Measurements from ENCODE around the gene RTKN. TPM values are rescaled to one million over a fixed set of nuclear protein-coding genes. Genes with fewer than 3 reads are reported as not detected.

Gene RTKN
- total and polyA plus RNA-seq, 2 of the 13 experiments (the other 11 are each of a cell fraction or from before 2014, with no cell fraction given) = 159 to 166 TPM

DNA sequence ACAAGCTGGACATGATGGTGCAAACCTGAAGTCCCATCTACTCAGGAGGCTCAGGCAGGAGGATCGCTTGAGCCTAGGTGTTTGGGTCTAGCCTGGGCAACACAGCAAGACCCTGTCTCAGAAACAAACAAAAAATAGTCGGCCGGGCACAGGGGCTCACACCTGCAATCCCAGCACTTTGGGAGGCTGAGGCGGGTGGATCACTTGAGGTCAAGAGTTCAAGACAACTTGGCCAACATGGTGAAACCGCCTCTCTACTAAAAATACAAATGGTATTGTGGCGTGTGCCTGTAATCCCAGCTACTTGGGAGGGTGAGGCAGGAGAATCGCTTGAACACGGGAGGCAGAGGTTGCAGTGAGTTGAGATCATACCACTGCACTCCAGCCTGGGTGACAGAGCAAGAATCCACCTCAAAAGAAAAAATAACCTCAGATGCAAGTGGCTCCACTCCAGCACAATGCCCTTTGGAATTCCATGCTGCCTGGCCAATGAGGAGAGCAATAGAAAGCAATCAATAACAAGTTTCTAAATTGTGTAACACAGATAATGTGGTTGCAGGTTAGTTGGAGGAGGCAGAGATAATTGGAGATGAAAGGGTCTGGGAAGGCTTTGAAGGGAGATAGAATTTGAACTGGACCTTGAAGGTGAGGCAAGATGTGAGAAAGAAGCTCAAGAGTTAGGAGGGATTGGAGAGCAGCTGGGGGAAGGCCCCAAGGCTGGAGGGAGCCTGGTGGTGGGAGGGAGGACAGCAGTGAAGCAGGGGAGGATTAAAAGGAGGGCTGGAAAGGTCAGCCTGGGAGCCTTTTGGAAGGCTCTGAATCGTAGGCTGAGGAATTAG is 47.1 kb upstream of the RTKN start (continued):
- TF ChIP-seq ZNF660 (CRISPR knock-in tag; IDR thresholded peaks at IDR 0.05; ENCODE audit: borderline replicate concordance, low read depth) = no peak
- TF ChIP-seq ATRX (CRISPR knock-in tag; IDR thresholded peaks at IDR 0.05; ENCODE audit: borderline replicate concordance) = no peak
- no peak for TF ChIP-seq FIP1L1 (IDR thresholded peaks at IDR 0.05; ENCODE audit: borderline replicate concordance, insufficient read depth, low read depth, low read length)
- peak; percentile 90 for TF ChIP-seq NFIC (IDR thresholded peaks at IDR 0.05; ENCODE audit: low read length)
- TF ChIP-seq, protein P1, sequence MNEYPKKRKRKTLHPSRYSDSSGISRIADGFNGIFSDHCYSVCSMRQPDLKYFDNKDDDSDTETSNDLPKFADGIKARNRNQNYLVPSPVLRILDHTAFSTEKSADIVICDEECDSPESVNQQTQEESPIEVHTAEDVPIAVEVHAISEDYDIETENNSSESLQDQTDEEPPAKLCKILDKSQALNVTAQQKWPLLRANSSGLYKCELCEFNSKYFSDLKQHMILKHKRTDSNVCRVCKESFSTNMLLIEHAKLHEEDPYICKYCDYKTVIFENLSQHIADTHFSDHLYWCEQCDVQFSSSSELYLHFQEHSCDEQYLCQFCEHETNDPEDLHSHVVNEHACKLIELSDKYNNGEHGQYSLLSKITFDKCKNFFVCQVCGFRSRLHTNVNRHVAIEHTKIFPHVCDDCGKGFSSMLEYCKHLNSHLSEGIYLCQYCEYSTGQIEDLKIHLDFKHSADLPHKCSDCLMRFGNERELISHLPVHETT (CRISPR knock-in tag; conservative IDR thresholded peaks at IDR 0.05) = no peak
- TF ChIP-seq YY1 (IDR thresholded peaks at IDR 0.05; ENCODE audit: insufficient read depth, insufficient replicate concordance, low read depth, low read length) = no peak
- peak; percentile 54 for TF ChIP-seq ATF7 (IDR thresholded peaks at IDR 0.05)
- TF ChIP-seq ATF7 (CRISPR knock-in tag; IDR thresholded peaks at IDR 0.05) = no peak
- TF ChIP-seq MBD4 (IDR thresholded peaks at IDR 0.05; ENCODE audit: borderline replicate concordance, low read length) = no peak
- no peak for TF ChIP-seq GPN1 (CRISPR knock-in tag; IDR thresholded peaks at IDR 0.05; ENCODE audit: borderline replicate concordance)
- 0 out of 2 replicates have a peak, but pooled peaks have one; percentile 23 for TF ChIP-seq ZNF772 (CRISPR knock-in tag; IDR thresholded peaks at IDR 0.05)
- 0 out of 2 replicates have a peak, but pooled peaks have one; percentile 12 for TF ChIP-seq SRF (IDR thresholded peaks at IDR 0.05; ENCODE audit: low read depth, low read length)
- TF ChIP-seq SMARCC2 (IDR thresholded peaks at IDR 0.05) = no peak
- peak; percentile 39; the same call in 1 of the 2 replicates for TF ChIP-seq NFATC3 (CRISPR knock-in tag; IDR thresholded peaks at IDR 0.05)
- TF ChIP-seq, protein P2, sequence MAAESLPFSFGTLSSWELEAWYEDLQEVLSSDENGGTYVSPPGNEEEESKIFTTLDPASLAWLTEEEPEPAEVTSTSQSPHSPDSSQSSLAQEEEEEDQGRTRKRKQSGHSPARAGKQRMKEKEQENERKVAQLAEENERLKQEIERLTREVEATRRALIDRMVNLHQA (CRISPR knock-in tag; IDR thresholded peaks at IDR 0.05) = no peak
- TF ChIP-seq KAT2B (IDR thresholded peaks at IDR 0.05; ENCODE audit: borderline replicate concordance, low read depth, low read length) = peak; percentile 67; the same call in 1 of the 2 replicates
- no peak for TF ChIP-seq ZSCAN29 (CRISPR knock-in tag; conservative IDR thresholded peaks at IDR 0.05)
- TF ChIP-seq NR2F2 (IDR thresholded peaks at IDR 0.05; ENCODE audit: borderline replicate concordance, low read depth) = peak; percentile 91
- TF ChIP-seq ONECUT2 (CRISPR knock-in tag; IDR thresholded peaks at IDR 0.05) = peak; percentile 99
- TF ChIP-seq ZSCAN22 (CRISPR knock-in tag; IDR thresholded peaks at IDR 0.05) = no peak
- TF ChIP-seq, protein P3, sequence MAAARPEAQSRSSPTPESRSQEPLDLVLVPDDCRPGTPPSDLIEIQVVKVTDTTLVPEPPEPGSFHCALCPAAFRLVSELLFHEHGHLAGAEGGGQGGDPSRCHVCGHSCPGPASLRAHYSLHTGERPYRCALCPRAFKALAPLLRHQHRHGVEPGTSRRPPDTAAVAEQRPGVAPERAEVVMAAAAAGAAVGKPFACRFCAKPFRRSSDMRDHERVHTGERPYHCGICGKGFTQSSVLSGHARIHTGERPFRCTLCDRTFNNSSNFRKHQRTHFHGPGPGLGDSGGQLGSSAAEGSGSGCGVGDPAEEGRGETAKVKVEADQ (CRISPR knock-in tag; IDR thresholded peaks at IDR 0.05; ENCODE audit: borderline replicate concordance) = peak; percentile 94
- 0 out of 2 replicates have a peak, but pooled peaks have one; percentile 25 for TF ChIP-seq ZNF562 (CRISPR knock-in tag; IDR thresholded peaks at IDR 0.05; ENCODE audit: borderline replicate concordance)
- TF ChIP-seq, protein P4, sequence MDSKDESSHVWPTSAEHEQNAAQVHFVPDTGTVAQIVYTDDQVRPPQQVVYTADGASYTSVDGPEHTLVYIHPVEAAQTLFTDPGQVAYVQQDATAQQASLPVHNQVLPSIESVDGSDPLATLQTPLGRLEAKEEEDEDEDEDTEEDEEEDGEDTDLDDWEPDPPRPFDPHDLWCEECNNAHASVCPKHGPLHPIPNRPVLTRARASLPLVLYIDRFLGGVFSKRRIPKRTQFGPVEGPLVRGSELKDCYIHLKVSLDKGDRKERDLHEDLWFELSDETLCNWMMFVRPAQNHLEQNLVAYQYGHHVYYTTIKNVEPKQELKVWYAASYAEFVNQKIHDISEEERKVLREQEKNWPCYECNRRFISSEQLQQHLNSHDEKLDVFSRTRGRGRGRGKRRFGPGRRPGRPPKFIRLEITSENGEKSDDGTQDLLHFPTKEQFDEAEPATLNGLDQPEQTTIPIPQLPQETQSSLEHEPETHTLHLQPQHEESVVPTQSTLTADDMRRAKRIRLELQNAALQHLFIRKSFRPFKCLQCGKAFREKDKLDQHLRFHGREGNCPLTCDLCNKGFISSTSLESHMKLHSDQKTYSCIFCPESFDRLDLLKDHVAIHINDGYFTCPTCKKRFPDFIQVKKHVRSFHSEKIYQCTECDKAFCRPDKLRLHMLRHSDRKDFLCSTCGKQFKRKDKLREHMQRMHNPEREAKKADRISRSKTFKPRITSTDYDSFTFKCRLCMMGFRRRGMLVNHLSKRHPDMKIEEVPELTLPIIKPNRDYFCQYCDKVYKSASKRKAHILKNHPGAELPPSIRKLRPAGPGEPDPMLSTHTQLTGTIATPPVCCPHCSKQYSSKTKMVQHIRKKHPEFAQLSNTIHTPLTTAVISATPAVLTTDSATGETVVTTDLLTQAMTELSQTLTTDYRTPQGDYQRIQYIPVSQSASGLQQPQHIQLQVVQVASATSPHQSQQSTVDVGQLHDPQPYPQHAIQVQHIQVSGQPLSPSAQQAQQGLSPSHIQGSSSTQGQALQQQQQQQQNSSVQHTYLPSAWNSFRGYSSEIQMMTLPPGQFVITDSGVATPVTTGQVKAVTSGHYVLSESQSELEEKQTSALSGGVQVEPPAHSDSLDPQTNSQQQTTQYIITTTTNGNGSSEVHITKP (CRISPR knock-in tag; IDR thresholded peaks at IDR 0.05; ENCODE audit: low read depth) = peak; percentile 96
- TF ChIP-seq ZBTB38 (CRISPR knock-in tag; IDR thresholded peaks at IDR 0.05) = no peak
- TF ChIP-seq TBX2 (CRISPR knock-in tag; IDR thresholded peaks at IDR 0.05; ENCODE audit: borderline replicate concordance) = peak; percentile 89
